Measurements from ENCODE around the gene PRKAR1B.

The PRKAR1B gene

GRCh38 chr7:651032-651728 lies 75.9 kb downstream of the PRKAR1B start:
- TF ChIP-seq, protein P1, sequence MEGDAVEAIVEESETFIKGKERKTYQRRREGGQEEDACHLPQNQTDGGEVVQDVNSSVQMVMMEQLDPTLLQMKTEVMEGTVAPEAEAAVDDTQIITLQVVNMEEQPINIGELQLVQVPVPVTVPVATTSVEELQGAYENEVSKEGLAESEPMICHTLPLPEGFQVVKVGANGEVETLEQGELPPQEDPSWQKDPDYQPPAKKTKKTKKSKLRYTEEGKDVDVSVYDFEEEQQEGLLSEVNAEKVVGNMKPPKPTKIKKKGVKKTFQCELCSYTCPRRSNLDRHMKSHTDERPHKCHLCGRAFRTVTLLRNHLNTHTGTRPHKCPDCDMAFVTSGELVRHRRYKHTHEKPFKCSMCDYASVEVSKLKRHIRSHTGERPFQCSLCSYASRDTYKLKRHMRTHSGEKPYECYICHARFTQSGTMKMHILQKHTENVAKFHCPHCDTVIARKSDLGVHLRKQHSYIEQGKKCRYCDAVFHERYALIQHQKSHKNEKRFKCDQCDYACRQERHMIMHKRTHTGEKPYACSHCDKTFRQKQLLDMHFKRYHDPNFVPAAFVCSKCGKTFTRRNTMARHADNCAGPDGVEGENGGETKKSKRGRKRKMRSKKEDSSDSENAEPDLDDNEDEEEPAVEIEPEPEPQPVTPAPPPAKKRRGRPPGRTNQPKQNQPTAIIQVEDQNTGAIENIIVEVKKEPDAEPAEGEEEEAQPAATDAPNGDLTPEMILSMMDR (conservative IDR thresholded peaks at IDR 0.05; ENCODE audit: low read depth, low read length), result no peak
- no peak overlapping the region for H3K4me3 ChIP-seq (ENCODE audit: low read length)
- no peak for DNase-seq (ENCODE audit: low read depth)

DNA sequence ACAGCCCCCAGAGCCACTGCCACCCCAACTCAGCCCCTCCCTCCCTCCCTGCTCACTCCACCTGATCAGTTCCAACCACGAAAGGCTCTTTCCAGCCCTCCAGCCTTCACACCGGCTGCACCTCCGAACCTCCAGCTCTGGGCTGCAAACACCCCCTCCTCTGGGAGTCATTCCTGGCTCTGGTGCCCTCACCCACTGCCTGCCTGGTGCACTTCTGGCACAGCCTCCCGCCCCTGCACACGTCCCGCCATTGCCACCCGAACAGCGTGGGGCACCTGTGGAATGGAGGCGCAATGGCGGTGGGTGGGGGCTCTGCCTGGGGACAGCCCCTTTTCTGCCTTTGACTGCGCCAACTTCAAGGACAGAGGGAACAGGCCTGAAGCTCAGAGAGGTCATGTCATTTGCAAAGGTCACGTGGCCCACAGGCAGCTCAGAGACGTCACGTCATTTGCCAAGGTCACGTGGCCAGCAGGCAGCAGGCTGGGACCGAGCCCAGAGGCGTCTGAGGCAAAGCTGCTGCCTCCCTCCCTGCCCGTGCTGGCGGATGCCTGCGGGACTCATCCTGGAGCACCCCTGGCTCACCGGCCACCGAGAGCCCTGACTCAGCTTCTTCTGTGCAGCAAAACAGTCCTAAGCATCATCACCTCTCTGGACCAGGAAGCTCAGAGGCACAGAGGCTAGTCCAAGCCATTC lies 76.6 kb downstream of the PRKAR1B start:
- no peak for DNase-seq (ENCODE audit: low read depth)
- H3K4me3 ChIP-seq (ENCODE audit: low read length), result no peak overlapping the region
- TF ChIP-seq, protein P1 (conservative IDR thresholded peaks at IDR 0.05; ENCODE audit: low read depth, low read length), result no peak

GRCh38 chr7:646951-647350 lies 80.1 kb downstream of the PRKAR1B start:
- no peak for DNase-seq (ENCODE audit: low read depth)
- H3K4me3 ChIP-seq (ENCODE audit: low read length), result no peak overlapping the region
- TF ChIP-seq, protein P1 (conservative IDR thresholded peaks at IDR 0.05; ENCODE audit: low read depth, low read length), result no peak

DNA sequence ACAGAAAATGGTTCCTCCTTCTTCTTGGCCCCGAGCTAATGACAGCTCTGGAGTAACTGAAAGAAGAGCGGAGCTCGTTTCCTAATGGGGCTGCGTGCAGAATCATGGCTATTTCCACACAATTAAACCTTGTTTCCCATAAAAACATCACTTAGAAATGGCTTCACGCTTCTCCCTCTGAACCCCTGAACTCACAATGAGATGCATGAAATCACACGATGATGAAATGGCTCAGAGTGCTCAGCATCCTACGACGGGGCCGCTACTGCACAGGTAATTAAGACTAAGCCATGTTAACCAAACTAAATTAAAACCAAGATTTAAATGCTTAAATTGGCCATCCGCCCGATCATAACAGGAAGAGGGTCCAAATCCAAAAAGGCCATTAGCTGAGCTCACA lies 80.6 kb downstream of the PRKAR1B start:
- TF ChIP-seq, protein P1 (conservative IDR thresholded peaks at IDR 0.05; ENCODE audit: low read depth, low read length), result no peak
- H3K4me3 ChIP-seq (ENCODE audit: low read length), result no peak overlapping the region
- DNase-seq (ENCODE audit: low read depth), result no peak

DNA sequence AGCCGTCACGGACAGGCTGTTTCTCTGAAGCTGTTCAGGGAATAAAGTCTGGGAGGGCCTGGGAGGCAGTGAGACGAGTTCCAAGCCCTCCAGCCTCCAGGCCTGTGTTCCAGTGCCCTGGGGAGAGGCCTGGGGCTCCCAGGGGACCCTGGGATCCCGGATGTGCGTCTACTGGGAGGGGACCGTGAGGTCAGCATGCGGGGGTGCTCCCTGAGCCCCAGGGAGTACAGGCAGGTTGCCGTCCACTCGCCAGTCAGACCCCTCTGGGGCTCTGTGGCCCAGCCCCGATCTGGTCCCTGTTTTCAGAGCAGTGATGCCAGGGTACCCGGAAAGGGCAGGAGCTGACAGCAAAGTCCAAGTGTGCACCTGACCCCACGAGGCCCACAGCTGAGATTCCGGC lies 81.5 kb downstream of the PRKAR1B start:
- DNase-seq (ENCODE audit: low read depth), result no peak
- TF ChIP-seq, protein P1 (conservative IDR thresholded peaks at IDR 0.05; ENCODE audit: low read depth, low read length), result no peak
- H3K4me3 ChIP-seq (ENCODE audit: low read length), result no peak overlapping the region

DNA sequence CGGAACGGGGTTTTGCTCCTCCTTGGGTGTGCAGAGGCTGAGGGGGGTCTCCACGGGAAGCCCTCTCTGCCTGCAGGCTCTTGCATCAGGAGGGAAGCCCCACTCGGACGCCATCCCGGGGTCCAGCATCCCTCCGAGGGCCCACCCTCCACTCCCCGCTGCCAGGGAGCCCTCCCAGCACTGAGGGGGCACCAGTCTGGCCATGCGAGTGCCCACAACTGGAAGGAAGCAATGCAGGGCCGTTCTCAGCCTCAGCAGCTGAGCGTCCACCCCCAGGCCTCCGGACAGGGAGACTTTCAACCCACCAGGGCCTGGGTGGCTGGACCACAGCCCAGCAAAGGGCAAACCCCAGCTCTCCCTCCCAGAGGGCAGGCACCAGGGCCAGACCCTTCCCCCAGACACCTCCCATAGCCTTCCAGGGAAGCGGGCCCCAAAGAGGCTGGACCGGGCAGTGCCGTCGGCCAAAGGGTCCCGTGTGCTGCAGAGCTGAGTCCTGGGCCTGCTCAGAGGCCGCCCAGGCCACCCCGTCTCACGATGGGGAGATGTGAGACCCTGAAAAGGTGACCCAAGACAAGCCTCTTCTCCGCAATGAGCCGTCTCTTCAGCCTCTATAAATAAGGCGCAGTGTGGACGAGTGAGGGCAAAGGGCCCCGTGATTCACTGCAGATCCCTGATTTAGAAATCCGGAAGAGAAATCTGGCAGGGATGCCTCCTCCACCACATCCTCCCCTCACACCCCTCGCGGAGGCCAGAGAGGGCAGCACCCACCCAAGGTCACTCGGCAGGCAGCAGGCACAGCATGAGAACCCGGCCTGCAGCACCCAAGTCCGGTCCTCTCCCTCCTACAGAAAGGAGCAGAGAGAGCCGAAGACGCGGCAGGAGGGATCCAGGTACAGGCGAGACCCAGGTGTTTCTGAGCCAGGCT lies 82.4 kb downstream of the PRKAR1B start:
- no peak for DNase-seq (ENCODE audit: low read depth)
- no peak overlapping the region for H3K4me3 ChIP-seq (ENCODE audit: low read length)
- TF ChIP-seq, protein P1 (conservative IDR thresholded peaks at IDR 0.05; ENCODE audit: low read depth, low read length), result no peak
